Measurements from ENCODE around the gene WDR86.

Gene WDR86

GRCh38 chr7:151389768-151390597 is 19.9 kb downstream of the WDR86 start:
- DNase-seq: no peak

GRCh38 chr7:151389096-151389767 is 20.6 kb downstream of the WDR86 start:
- DNase-seq: no peak

- no peak for DNase-seq
These were observed 21.4 kb downstream of the WDR86 start for GRCh38 chr7:151388430-151388829.

- no peak for DNase-seq
These were observed 21.9 kb downstream of the WDR86 start for GRCh38 chr7:151388007-151388297.

GRCh38 chr7:151387161-151388006 is 22.5 kb downstream of the WDR86 start:
- DNase-seq: no peak

- no peak for DNase-seq
These were observed 23.3 kb downstream of the WDR86 start for GRCh38 chr7:151386301-151387160.

- DNase-seq: no peak
These were observed 24.1 kb downstream of the WDR86 start for GRCh38 chr7:151385626-151386300.

GRCh38 chr7:151384776-151385625 is 24.8 kb downstream of the WDR86 start:
- DNase-seq: no peak

GRCh38 chr7:151384352-151384697 is 25.5 kb downstream of the WDR86 start:
- DNase-seq: no peak

GRCh38 chr7:151383638-151384351 is 26.0 kb downstream of the WDR86 start:
- DNase-seq: no peak

- no peak for DNase-seq
These were observed 27.6 kb downstream of the WDR86 start for GRCh38 chr7:151382079-151382885.

- no peak for DNase-seq
These were observed 28.3 kb downstream of the WDR86 start for GRCh38 chr7:151381348-151382078.

GRCh38 chr7:151381098-151381347 is 28.8 kb downstream of the WDR86 start:
- no peak for DNase-seq

GRCh38 chr7:151380199-151381097 is 29.4 kb downstream of the WDR86 start:
- DNase-seq: no peak

- DNase-seq: no peak
These were observed 30.2 kb downstream of the WDR86 start for GRCh38 chr7:151379534-151380198.

GRCh38 chr7:151379193-151379520 is 30.7 kb downstream of the WDR86 start:
- DNase-seq: no peak

GRCh38 chr7:151378496-151379192 is 31.2 kb downstream of the WDR86 start:
- no peak for DNase-seq

Measured in fibroblast of skin of right quadriceps (primary cell).